Rectal smooth muscle tissue (tissue), 1 donor: ENCODE measurements around the gene ARHGEF7.
"Not testable (repeated sequence)": the region's sequence is repeated elsewhere in the genome, so short reads cannot be mapped to it uniquely, and the experiment has no call there.

Experiments
- H3K27ac ChIP-seq: one replicate; pipeline ENCODE4 v1.7.0; 2013; ENCODE audit warnings: low read depth, low read length, inconsistent platforms
- H3K27me3 ChIP-seq: one replicate; pipeline ENCODE4 v1.7.0; 2013; ENCODE audit warnings: low read length; ENCODE audit not compliant: control insufficient read depth, insufficient read depth
- H3K36me3 ChIP-seq: one replicate; pipeline ENCODE4 v1.7.0; 2013; ENCODE audit warnings: low read length; ENCODE audit not compliant: control insufficient read depth, insufficient read depth
- H3K4me1 ChIP-seq: one replicate; pipeline ENCODE4 v1.7.0; 2013; ENCODE audit warnings: low read length; ENCODE audit not compliant: control insufficient read depth, insufficient read depth
- H3K4me3 ChIP-seq: one replicate; pipeline ENCODE4 v1.7.0; 2013; ENCODE audit warnings: low read length
- H3K9ac ChIP-seq: one replicate; pipeline ENCODE4 v1.7.0; 2013; ENCODE audit warnings: low read length

The ARHGEF7 gene

DNA sequence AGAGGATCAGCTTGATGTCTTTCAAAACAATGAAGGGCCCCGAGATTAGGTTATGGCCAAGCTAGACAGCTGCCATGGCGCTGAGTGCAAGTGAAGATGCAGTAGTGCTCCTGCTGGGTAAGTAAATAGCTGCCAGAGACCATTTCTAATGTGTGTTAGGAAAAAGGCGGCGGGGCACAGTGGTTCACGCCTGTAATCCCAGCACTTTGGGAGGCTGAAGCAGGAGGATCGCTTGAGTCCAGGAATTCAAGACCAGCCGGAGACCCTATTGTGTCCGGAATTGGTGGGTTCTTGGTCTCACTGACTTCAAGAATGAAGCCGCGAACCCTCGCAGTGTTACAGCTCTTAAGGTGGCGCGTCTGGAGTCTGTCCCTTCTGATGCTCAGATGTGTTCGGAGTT, 32.3 kb upstream of the ARHGEF7 start:
- H3K9ac ChIP-seq, H3K27ac ChIP-seq, H3K27me3 ChIP-seq, H3K4me3 ChIP-seq, H3K4me1 ChIP-seq, H3K36me3 ChIP-seq: not testable (repeated sequence)

DNA sequence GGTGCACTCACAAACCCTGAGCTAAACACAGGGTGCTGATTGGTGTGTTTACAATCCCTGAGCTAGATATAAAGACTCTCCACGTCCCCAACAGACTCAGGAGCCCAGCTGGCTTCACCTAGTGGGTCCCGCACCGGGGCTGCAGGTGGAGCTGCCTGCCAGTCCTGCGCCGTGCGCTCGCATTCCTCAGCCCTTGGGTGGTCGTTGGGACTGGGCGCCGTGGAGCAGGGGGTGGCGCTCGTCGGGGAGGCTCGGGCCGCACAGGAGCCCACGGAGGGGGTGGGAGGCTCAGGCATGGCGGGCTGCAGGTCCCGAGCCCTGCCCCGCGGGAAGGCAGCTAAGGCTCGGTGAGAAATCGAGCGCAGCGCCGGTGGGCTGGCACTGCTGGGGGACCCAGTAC, 31.4 kb upstream of the ARHGEF7 start:
- H3K9ac ChIP-seq, H3K4me3 ChIP-seq, H3K4me1 ChIP-seq, H3K27ac ChIP-seq, H3K27me3 ChIP-seq, H3K36me3 ChIP-seq: not testable (repeated sequence)

DNA sequence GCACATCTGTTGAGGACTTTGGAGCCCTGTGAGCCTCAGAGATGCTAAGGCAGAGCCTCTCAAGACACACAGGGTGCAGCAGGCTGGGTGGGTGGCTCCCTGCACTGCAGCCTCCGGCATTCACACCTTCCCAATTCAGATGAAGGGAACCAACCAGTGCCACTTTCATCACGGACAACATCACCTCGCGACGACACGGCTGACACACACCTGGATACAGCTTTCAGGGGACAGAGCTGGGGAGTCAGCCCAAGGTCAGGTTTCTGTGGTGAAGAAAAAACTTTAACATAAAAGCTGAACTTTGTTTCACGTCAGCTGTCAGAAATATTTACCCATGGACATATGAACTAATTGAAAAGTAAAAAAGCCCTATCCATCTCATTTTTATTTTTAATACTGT, 24.9 kb upstream of the ARHGEF7 start:
- no peaks in the 10 kb centered on the region for H3K27me3 ChIP-seq
- no peak overlapping the region for H3K27ac ChIP-seq
- H3K36me3 ChIP-seq = no peaks in the 10 kb centered on the region
- H3K4me3 ChIP-seq = no peak overlapping the region
- no peak overlapping the region for H3K9ac ChIP-seq
- no peaks in the 10 kb centered on the region for H3K4me1 ChIP-seq

DNA sequence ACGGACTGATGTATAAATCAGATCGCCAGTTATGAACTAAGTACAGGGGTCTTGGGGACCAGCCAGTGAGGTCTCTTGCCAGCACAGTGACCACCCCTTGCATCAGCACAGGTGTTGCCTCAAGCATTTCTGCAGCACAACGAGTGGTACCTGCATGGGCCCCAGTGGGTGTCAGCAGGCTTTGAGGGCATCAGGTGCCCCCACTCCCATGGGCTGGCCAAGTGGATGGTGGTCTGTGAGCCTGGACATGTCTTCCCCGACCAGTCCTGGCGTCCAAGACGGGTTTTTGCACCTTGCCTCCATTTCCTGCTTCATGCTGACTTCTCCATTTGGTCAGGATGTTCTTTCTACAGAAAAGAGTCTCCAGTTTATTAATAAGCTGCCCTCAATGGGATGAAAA, 22.4 kb upstream of the ARHGEF7 start:
- H3K9ac ChIP-seq = no peak overlapping the region
- no peaks in the 10 kb centered on the region for H3K36me3 ChIP-seq
- H3K4me1 ChIP-seq = no peaks in the 10 kb centered on the region
- H3K4me3 ChIP-seq = no peak overlapping the region
- H3K27me3 ChIP-seq = no peaks in the 10 kb centered on the region
- H3K27ac ChIP-seq = no peak overlapping the region

DNA sequence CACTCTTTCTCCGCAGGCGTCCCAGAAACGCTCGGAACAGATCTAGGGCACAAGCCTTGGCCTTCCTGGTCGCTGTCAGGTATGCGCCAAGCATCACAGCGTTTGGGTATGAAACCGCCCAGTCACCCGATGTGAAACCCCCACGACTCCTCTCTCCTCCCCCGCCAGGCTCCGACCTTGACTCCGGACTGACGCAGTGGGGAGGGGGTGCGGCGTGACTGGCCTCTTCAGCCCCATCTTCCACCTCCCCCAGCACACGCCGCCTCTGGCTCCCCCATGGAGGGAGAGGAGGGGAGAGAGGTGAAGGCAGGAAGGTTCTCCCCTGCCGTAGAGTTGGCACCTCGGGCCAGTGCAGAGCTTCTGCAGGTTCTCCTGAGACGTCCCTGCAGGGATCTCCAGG, 22.0 kb upstream of the ARHGEF7 start:
- Histone ChIP-seq H3K36me3 (no peaks in the 10 kb centered on the region), H3K4me1 (no peaks in the 10 kb centered on the region), H3K9ac (no peak overlapping the region), H3K27me3 (no peaks in the 10 kb centered on the region), H3K27ac (no peak overlapping the region), H3K4me3 (no peak overlapping the region)

DNA sequence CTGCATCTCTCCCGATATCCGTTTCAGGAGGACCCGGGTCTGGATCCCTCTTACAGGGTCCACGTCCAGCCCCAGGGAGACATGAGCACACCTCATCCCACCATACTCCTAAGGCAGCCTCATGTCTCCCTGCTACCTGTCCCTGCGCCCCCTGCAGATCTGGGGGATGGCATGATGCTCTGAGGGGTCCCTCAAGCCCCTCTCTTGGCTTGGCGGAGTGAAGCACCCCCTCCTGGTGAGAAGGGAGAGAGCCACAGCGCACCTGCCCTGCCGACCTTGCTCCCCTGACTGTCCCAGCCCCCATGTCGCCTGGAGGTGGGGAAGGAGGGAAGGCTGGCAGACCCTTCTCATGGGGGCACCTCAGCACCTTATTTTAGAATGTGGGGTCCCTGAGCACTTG, 21.5 kb upstream of the ARHGEF7 start:
- no peaks in the 10 kb centered on the region for H3K36me3 ChIP-seq
- H3K27ac ChIP-seq = no peak overlapping the region
- no peak overlapping the region for H3K9ac ChIP-seq
- no peak overlapping the region for H3K4me3 ChIP-seq
- no peaks in the 10 kb centered on the region for H3K4me1 ChIP-seq
- H3K27me3 ChIP-seq = no peaks in the 10 kb centered on the region

DNA sequence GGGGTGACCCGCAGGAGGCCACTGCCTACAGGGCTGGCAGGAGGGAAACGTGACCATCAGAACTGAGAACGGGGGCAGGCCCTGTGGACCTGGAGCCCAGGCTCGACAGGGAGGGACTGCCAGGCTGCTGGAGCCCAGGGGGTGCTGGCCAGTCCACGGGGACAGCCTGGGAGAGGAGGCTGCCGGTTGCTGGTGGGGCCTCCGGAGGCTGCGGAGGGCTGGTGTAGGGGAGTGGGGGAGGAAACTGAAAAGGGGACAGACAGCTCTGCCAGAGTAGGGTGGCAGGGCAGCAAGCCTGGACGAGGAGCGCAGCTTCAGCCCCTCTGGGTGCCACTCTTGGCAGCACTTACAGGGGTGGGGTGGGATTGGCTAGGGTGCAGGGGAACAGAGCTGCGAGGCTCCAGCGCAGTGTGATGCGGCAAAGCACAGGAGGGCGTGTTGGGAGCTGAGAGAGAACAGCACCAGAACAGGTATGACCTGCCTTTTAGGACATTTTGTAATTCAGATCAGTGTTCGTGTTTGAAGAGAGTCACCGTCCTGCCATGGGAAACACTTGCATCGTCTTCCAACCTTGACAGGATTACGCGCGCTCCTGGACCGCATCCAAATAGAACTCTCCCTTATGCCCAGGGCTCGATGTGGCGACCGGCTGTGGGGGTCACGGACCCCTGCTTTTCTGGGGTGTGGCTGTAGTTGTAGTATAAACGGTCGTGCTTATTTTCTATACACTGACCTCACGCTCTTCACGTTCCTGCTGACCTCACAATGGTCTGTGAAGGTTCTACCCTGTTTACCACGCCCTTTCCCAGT, 19.9 kb upstream of the ARHGEF7 start:
- no peak overlapping the region for H3K27ac ChIP-seq
- no peaks in the 10 kb centered on the region for H3K27me3 ChIP-seq
- no peak overlapping the region for H3K4me3 ChIP-seq
- no peaks in the 10 kb centered on the region for H3K4me1 ChIP-seq
- no peak overlapping the region for H3K9ac ChIP-seq
- no peaks in the 10 kb centered on the region for H3K36me3 ChIP-seq

DNA sequence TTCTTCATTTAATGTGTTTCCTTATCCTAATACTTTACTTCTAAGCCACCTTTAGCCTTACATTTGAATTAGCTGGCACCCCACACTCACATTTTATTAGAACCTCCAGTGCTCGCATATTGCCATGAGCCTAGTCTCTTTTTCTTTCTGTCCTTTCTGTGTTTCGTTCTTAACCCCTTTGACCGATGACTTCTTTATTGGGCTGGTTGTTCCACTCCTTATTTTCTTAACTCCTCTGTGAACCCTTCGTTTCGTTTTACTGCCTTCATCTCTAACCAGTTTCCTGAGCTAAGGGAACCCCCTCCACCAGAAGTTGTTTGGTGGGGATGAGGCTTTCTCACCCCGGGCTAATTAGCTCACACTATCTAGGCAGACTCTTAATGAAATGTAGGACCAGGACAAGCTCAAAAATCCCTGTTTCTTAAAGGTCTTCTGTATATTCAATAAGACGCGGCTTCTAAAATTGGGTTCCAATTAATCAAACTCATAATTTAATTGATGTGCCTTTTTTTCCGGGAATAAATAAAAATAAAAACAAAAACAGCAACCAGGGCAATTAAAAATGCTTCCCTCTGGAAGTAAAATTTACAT, 19.1 kb upstream of the ARHGEF7 start:
- no peak overlapping the region for H3K27ac ChIP-seq
- H3K4me1 ChIP-seq = no peaks in the 10 kb centered on the region
- H3K27me3 ChIP-seq = no peaks in the 10 kb centered on the region
- no peaks in the 10 kb centered on the region for H3K36me3 ChIP-seq
- H3K9ac ChIP-seq = no peak overlapping the region
- H3K4me3 ChIP-seq = no peak overlapping the region

DNA sequence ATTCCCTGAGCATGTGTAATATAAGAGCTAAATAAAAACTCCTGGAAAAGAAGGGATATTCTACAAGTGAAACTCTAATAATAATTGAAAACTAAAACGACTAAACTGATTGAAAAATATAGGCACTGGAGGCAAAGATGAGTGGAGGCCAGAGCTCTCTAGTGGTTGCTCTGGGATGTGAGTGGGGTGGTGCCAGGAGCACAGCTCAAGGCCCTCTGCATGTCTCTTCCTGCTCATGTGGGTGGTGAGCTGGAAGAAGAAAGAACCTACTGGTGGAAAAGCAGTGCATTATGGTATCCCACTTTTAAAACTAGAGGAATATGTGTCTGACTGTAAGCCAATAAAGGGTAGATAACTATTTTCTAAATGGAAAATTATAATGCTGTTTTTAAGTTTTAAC, 15.8 kb upstream of the ARHGEF7 start:
- no peaks in the 10 kb centered on the region for H3K27me3 ChIP-seq
- H3K4me1 ChIP-seq = no peaks in the 10 kb centered on the region
- H3K9ac ChIP-seq = no peak overlapping the region
- no peak overlapping the region for H3K27ac ChIP-seq
- H3K4me3 ChIP-seq = no peak overlapping the region
- no peaks in the 10 kb centered on the region for H3K36me3 ChIP-seq

DNA sequence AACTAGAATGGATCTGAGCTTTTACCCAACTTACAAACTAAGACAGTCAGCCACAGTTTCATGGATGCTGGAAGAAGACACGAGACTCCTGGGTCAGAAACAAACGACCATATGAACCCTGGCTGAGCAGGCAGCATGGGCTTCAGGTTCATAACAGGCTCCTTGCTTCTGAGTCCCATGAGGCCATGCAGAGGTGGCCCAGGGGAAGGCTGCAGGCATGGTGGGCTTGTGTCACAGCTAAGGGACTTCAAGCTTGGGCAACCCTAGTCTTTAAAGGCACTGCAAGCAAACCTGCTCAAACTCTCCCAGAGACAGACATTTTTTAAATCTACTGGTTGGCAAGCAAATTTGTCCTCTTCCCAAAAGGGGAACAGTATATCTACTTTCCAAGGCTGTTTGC, 5.1 kb upstream of the ARHGEF7 start:
- Histone ChIP-seq H3K4me1 (no peaks in the 10 kb centered on the region), H3K9ac (no peak overlapping the region), H3K27ac (no peak overlapping the region), H3K4me3 (no peak overlapping the region), H3K27me3 (peaks cover 8% of the 10 kb centered on the region), H3K36me3 (no peaks in the 10 kb centered on the region)

DNA sequence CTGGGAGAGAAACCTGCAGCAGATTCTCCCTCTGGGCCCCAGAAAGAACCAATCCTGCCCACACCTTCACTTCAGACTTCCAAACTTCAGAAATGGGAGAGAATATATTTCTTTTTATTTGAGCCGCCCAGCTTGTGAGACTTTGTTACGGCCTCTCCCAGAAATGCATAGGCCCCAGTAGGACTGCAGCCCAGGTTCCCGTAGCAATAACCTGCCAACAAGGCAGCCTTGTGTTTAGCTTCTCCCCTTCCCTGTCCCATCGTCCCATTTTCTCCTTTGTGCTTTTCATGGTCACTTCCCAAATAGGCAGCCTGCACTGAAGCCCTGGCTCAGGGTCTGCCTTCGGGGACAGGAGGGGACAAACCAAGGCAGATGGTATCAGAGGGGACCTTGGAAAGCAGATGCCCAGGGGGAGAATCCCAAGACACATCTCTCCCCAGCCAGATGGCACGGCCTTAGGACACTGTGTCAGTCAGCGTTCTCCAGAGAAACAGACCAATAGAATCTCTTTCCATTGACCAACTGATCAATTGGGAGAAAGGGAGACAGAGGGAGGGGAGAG, 3.7 kb upstream of the ARHGEF7 start:
- Histone ChIP-seq H3K9ac (no peak overlapping the region), H3K4me1 (no peaks in the 10 kb centered on the region), H3K27ac (no peak overlapping the region), H3K4me3 (no peak overlapping the region), H3K27me3 (peaks cover 8% of the 10 kb centered on the region), H3K36me3 (no peaks in the 10 kb centered on the region)

DNA sequence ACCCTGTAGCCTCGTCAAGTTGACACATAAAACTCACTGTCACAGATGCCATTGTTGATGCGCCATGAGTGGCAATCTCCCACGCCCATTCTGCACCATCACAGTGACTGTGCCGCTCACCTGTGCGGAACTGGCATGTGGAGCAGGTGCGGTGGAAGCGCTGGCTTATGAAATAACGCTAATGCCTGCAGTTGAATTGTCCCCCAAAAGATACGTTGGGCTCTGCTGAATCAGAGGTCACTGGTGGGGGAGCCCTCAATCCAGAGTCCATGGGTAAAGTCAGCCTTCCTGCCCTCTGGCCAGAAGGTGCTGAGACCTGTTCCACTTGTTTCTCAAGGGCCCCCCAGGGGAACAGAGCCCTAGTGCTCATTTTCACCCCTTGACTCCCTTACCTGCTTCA, 2.9 kb upstream of the ARHGEF7 start:
- H3K4me1 ChIP-seq = no peaks in the 10 kb centered on the region
- no peak overlapping the region for H3K9ac ChIP-seq
- no peak overlapping the region for H3K27ac ChIP-seq
- no peak overlapping the region for H3K4me3 ChIP-seq
- H3K27me3 ChIP-seq = peaks cover 8% of the 10 kb centered on the region
- H3K36me3 ChIP-seq = no peaks in the 10 kb centered on the region
